Liver (tissue), 9 donors: ENCODE data around the gene CADM2. TPM values are rescaled to one million over a fixed set of nuclear protein-coding genes. Genes with fewer than 3 reads are reported as not detected.

Experiments used
- DNase-seq: peaks from one replicate; pipeline ENCODE4 v3.0.0-alpha.2; 2017; ENCODE audit warnings: low spot score
- H3K27ac ChIP-seq, 2 donors: one replicate each; pipeline ENCODE4 v1.7.0; 2013; ENCODE audit warnings: inconsistent platforms in 2 of 2, low read length in 2 of 2, control low read depth in 1 of 2, low read depth in 1 of 2, mild to moderate bottlenecking in 1 of 2
- H3K27me3 ChIP-seq, 4 donors: one replicate each; pipeline versions ENCODE4 v1.6.1 to v1.7.0; 2013; ENCODE audit warnings: low read length in 3 of 4, inconsistent platforms in 1 of 4, mild to moderate bottlenecking in 1 of 4, moderate library complexity in 1 of 4; ENCODE audit not compliant: control insufficient read depth in 4 of 4, insufficient read depth in 4 of 4
- H3K36me3 ChIP-seq, 4 donors: one replicate each; pipeline versions ENCODE4 v1.6.1 to v1.7.0; 2013; ENCODE audit warnings: low read length in 3 of 4, mild to moderate bottlenecking in 3 of 4, low read depth in 1 of 4, moderate library complexity in 1 of 4; ENCODE audit not compliant: control insufficient read depth in 4 of 4, insufficient read depth in 3 of 4
- H3K4me1 ChIP-seq, 4 donors: one replicate each; pipeline versions ENCODE4 v1.6.1 to v1.7.0; 2013; ENCODE audit warnings: low read length in 3 of 4, mild to moderate bottlenecking in 3 of 4, moderate library complexity in 1 of 4; ENCODE audit not compliant: control insufficient read depth in 4 of 4, insufficient read depth in 4 of 4
- H3K4me3 ChIP-seq, 3 donors: one replicate each; pipeline versions ENCODE4 v1.6.1 to v1.7.0; 2013; ENCODE audit warnings: low read length in 3 of 3, control low read depth in 1 of 3, low read depth in 1 of 3, mild to moderate bottlenecking in 1 of 3
- H3K9ac ChIP-seq, 2 donors: one replicate each; pipeline ENCODE4 v1.7.0; 2013; ENCODE audit warnings: low read length in 2 of 2, mild to moderate bottlenecking in 2 of 2, moderate library complexity in 2 of 2, control low read depth in 1 of 2, low read depth in 1 of 2
- H3K9me3 ChIP-seq, 4 donors: one replicate each; pipeline versions ENCODE4 v1.6.1 to v1.7.0; 2013; ENCODE audit warnings: low read length in 3 of 4; ENCODE audit not compliant: control insufficient read depth in 4 of 4
- FOXA2 ChIP-seq: IDR thresholded peaks from 2 replicates; pipeline ENCODE4 v1.6.1; 2016; ENCODE audit warnings: antibody characterized with exemption
- GABPA ChIP-seq, 2 donors: IDR thresholded peaks in 1 of 2; conservative IDR thresholded peaks in 1 of 2; 2 replicates each; pipeline ENCODE4 v1.6.1; 2016; ENCODE audit warnings: antibody characterized with exemption in 2 of 2, mild to moderate bottlenecking in 1 of 2, moderate library complexity in 1 of 2
- HNF4A ChIP-seq, 2 donors: conservative IDR thresholded peaks; 2 replicates each; pipeline ENCODE4 v1.6.1; 2016; ENCODE audit warnings: antibody characterized with exemption in 2 of 2, mild to moderate bottlenecking in 2 of 2
- JUND ChIP-seq, 2 donors: IDR thresholded peaks; 2 replicates each; pipeline ENCODE4 v1.6.1; 2016; ENCODE audit warnings: antibody characterized with exemption in 2 of 2
- RAD21 ChIP-seq, 2 donors: IDR thresholded peaks; 2 replicates each; pipeline ENCODE4 v1.6.1; 2016; ENCODE audit warnings: antibody characterized with exemption in 2 of 2, mild to moderate bottlenecking in 2 of 2
- RXRA ChIP-seq, 2 donors: IDR thresholded peaks; 2 replicates each; pipeline ENCODE4 v1.6.1; 2017 to 2018; ENCODE audit warnings: antibody characterized with exemption in 2 of 2, mild to moderate bottlenecking in 1 of 2
- TAF1 ChIP-seq: conservative IDR thresholded peaks from 2 replicates; pipeline ENCODE4 v1.6.1; 2016; ENCODE audit warnings: antibody characterized with exemption, mild to moderate bottlenecking
- WGBS: extraction: QIAGEN DNeasy Blood & Tissue Kit; methylation state at CpG from one replicate; pipeline ENCODE4 v1.1.7; 2013; 5-methylcytosine and 5-hydroxymethylcytosine counted together
- polyA plus RNA-seq, 2 donors: library from polyadenylated mRNA; stranded (reverse) in 1 of 2; unstranded in 1 of 2; fragments of 200-250 nt in 1 of 2; fragments of >200 nt in 1 of 2; fragmentation: Nextera tagmentation in 1 of 2; extraction: Ambion mirVana in 1 of 2; gene quantifications; one replicate each; pipeline versions ENCODE4 v1.2.1 to v1.2.3, GENCODE V29; 2013 to 2015
- total RNA-seq, 2 donors: library from RNA; depleted of rRNA; stranded (reverse); fragments of >200 nt; gene quantifications; one replicate each; pipeline ENCODE4 v1.2.3, GENCODE V29; 2014
- TF ChIP-seq, protein P1 (sequence below): IDR thresholded peaks from 2 replicates; pipeline ENCODE4 v1.6.1; 2016; ENCODE audit warnings: antibody characterized with exemption, mild to moderate bottlenecking
- TF ChIP-seq, protein P2 (sequence below): fragments of 150-350 bp; IDR thresholded peaks from 2 replicates; pipeline ENCODE4 v1.5.1; 2017; ENCODE audit warnings: improper control_type of control experiment, low read depth, low read length; ENCODE audit not compliant: missing input control
- TF ChIP-seq, protein P3 (sequence below): IDR thresholded peaks from 2 replicates; pipeline ENCODE4 v1.6.1; 2016; ENCODE audit warnings: antibody characterized with exemption
- TF ChIP-seq, protein P4 (sequence below): IDR thresholded peaks from 2 replicates; pipeline ENCODE4 v1.6.1; 2016; ENCODE audit warnings: antibody characterized with exemption
- donor health status: healthy.
- donor health status: healthy.
- donor health status: healthy.
- donor health status: healthy.
- donor health status: healthy.

CADM2 gene
- total and polyA plus RNA-seq, 4 donors = 0.35 to 0.92 (median 0.51) TPM

DNA sequence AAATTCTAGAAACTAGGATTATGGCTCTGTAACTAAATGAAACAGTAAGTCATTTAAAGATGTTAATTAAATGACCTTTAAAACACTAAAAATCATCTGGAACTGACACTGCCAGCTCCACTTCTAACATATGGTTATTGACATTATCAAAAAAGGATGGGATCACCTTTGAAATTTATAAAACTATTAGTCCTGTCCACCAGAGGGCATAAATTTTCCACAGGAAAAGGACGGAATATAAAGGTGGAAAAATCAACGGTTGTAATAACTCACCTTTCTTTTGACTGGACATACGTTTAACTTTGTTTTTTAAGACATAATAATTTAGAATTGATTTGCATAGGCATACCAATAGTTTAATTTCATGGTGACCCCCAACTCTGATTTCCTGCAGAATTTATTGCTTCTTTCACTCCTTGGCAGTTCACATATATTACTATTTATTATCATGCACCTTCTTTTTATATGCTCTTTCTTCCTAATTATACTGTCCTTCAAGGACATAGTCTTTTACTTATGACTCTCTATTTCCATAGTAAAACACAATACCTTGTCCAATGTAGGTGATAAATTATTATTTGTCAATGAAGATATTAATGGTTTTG lies 345.7 kb downstream of the CADM2 start:
- DNase-seq = no peak
- WGBS = 34% methylated on average over 3 of the region's 3 CpGs
- H3K27me3 ChIP-seq = no peaks in the 10 kb centered on the region
- TF ChIP-seq GABPA (IDR thresholded peaks at IDR 0.05 in 1 of 2, conservative IDR thresholded peaks at IDR 0.05 in 1 of 2) = no peak
- TF ChIP-seq, protein P1, sequence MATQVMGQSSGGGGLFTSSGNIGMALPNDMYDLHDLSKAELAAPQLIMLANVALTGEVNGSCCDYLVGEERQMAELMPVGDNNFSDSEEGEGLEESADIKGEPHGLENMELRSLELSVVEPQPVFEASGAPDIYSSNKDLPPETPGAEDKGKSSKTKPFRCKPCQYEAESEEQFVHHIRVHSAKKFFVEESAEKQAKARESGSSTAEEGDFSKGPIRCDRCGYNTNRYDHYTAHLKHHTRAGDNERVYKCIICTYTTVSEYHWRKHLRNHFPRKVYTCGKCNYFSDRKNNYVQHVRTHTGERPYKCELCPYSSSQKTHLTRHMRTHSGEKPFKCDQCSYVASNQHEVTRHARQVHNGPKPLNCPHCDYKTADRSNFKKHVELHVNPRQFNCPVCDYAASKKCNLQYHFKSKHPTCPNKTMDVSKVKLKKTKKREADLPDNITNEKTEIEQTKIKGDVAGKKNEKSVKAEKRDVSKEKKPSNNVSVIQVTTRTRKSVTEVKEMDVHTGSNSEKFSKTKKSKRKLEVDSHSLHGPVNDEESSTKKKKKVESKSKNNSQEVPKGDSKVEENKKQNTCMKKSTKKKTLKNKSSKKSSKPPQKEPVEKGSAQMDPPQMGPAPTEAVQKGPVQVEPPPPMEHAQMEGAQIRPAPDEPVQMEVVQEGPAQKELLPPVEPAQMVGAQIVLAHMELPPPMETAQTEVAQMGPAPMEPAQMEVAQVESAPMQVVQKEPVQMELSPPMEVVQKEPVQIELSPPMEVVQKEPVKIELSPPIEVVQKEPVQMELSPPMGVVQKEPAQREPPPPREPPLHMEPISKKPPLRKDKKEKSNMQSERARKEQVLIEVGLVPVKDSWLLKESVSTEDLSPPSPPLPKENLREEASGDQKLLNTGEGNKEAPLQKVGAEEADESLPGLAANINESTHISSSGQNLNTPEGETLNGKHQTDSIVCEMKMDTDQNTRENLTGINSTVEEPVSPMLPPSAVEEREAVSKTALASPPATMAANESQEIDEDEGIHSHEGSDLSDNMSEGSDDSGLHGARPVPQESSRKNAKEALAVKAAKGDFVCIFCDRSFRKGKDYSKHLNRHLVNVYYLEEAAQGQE = no peak
- peak; percentile 64 to 68 for TF ChIP-seq RAD21 (IDR thresholded peaks at IDR 0.05)
- TF ChIP-seq, protein P2, sequence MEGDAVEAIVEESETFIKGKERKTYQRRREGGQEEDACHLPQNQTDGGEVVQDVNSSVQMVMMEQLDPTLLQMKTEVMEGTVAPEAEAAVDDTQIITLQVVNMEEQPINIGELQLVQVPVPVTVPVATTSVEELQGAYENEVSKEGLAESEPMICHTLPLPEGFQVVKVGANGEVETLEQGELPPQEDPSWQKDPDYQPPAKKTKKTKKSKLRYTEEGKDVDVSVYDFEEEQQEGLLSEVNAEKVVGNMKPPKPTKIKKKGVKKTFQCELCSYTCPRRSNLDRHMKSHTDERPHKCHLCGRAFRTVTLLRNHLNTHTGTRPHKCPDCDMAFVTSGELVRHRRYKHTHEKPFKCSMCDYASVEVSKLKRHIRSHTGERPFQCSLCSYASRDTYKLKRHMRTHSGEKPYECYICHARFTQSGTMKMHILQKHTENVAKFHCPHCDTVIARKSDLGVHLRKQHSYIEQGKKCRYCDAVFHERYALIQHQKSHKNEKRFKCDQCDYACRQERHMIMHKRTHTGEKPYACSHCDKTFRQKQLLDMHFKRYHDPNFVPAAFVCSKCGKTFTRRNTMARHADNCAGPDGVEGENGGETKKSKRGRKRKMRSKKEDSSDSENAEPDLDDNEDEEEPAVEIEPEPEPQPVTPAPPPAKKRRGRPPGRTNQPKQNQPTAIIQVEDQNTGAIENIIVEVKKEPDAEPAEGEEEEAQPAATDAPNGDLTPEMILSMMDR = peak; percentile 27
- no peaks in the 10 kb centered on the region for H3K36me3 ChIP-seq
- H3K4me3 ChIP-seq = no peak overlapping the region
- H3K9me3 ChIP-seq = no peaks in the 10 kb centered on the region
- H3K4me1 ChIP-seq = no peaks in the 10 kb centered on the region
- peak overlapping the region in 1 of 2 donors; percentile 12 for H3K9ac ChIP-seq
- H3K27ac ChIP-seq = no peak overlapping the region

DNA sequence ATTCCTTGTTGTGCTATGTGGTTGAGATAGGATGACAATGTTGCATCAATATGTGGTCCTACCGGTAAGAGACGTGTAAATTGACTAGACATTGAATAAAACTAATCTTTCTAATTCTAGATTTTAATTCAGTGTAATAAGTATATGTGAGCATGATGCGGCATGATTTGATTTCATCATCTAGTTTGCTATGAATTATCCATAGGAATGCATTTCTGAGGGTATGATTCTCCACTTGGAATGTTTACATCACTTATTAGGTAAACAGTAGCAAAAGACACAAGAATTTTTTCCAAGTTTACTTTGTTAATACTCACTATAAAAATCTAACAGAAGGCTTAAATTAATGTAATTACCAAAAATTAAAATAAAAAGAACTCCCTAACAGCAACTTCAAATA lies 353.5 kb downstream of the CADM2 start:
- Histone ChIP-seq H3K9ac (no peak overlapping the region), H3K9me3 (no peaks in the 10 kb centered on the region), H3K4me1 (no peaks in the 10 kb centered on the region), H3K36me3 (no peaks in the 10 kb centered on the region), H3K4me3 (no peak overlapping the region), H3K27ac (no peak overlapping the region), H3K27me3 (no peaks in the 10 kb centered on the region)
- TF ChIP-seq RAD21 (IDR thresholded peaks at IDR 0.05) (no peak), RXRA (IDR thresholded peaks at IDR 0.05) (no peak), GABPA (IDR thresholded peaks at IDR 0.05 in 1 of 2, conservative IDR thresholded peaks at IDR 0.05 in 1 of 2) (no peak), HNF4A (conservative IDR thresholded peaks at IDR 0.05) (no peak), FOXA2 (no peak), TAF1 (no peak), JUND (IDR thresholded peaks at IDR 0.05) (no peak)
- TF ChIP-seq, protein P3, sequence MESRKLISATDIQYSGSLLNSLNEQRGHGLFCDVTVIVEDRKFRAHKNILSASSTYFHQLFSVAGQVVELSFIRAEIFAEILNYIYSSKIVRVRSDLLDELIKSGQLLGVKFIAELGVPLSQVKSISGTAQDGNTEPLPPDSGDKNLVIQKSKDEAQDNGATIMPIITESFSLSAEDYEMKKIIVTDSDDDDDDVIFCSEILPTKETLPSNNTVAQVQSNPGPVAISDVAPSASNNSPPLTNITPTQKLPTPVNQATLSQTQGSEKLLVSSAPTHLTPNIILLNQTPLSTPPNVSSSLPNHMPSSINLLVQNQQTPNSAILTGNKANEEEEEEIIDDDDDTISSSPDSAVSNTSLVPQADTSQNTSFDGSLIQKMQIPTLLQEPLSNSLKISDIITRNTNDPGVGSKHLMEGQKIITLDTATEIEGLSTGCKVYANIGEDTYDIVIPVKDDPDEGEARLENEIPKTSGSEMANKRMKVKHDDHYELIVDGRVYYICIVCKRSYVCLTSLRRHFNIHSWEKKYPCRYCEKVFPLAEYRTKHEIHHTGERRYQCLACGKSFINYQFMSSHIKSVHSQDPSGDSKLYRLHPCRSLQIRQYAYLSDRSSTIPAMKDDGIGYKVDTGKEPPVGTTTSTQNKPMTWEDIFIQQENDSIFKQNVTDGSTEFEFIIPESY = no peak
- TF ChIP-seq, protein P4, sequence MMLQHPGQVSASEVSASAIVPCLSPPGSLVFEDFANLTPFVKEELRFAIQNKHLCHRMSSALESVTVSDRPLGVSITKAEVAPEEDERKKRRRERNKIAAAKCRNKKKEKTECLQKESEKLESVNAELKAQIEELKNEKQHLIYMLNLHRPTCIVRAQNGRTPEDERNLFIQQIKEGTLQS = no peak
- WGBS = 91% methylated on average over 3 of the region's 3 CpGs
- no peak for DNase-seq
